Erythroblast (primary cell): ENCODE data around the gene ADRB1.

Source experiments
- GATA1 ChIP-seq: IDR thresholded peaks from 2 replicates; pipeline ENCODE4 v1.6.1; 2011; ENCODE audit warnings: low read depth, mild to moderate bottlenecking, control low read depth, low read length, moderate library complexity
- POLR2A ChIP-seq: IDR thresholded peaks from 2 replicates; pipeline ENCODE4 v1.6.1; 2011; ENCODE audit warnings: mild to moderate bottlenecking, low read length

DNA sequence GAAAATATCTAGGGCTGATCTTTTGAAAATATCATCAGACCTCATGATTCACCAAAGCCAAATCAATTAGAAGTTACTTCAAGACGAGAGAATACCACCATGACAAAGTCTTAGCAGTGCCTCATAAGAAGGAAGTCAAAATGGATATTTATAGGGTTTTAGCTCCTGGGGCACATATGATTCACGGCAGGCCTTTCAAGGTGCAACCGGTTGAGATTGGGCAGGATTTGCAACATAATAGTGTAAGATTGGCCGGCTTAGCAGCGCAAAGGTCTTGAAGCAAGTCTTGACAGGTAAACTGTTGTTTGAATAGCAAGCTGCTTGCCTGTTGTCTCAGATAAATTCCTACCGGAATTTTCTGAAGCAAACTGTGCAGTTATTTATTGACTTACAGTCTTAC, 17.5 kb downstream of the ADRB1 start:
- TF ChIP-seq POLR2A = no peak
- no peak for TF ChIP-seq GATA1
